H1 (cell line): ENCODE data around the gene ABI1. TPM values are rescaled to one million over a fixed set of nuclear protein-coding genes. Genes with fewer than 3 reads are reported as not detected.

ENCODE experiments used
- CTCF ChIA-PET: fragments of 300-600 bp; sonication (Branson Sonifier 250); formaldehyde crosslinking; loops from one replicate; lab custom pipeline; 2021; ENCODE audit not compliant: partially characterized antibody; lab: Charles Lee
- POLR2A ChIA-PET: fragments of 300-600 bp; sonication (Branson Sonifier 250); formaldehyde crosslinking; loops from one replicate; lab custom pipeline; 2021; ENCODE audit warnings: inconsistent platforms; ENCODE audit not compliant: partially characterized antibody; lab: Charles Lee
- DNase-seq, 2 experiments: peaks; one replicate each; pipeline versions ENCODE4 v3.0.0 to v3.0.0-alpha.2; 2010 to 2022; ENCODE audit warnings: low spot score in 2 of 2, low read depth in 1 of 2, mixed read lengths in 1 of 2
- FAIRE-seq: peaks from 2 replicates; lab custom pipeline; 2011; peaks lifted over from hg19 to GRCh38; lab: Jason Lieb, UNC
- H2AFZ ChIP-seq: 2 replicates; pipeline ENCODE4 v1.8.1; 2012; ENCODE audit warnings: low read length, inconsistent platforms
- H2AK5ac ChIP-seq: 2 replicates; pipeline ENCODE4 v1.6.1; 2013; ENCODE audit warnings: low read depth, low read length
- H2BK120ac ChIP-seq: replicated peaks from 2 replicates; pipeline ENCODE3; 2013; ENCODE audit warnings: low read depth, low read length, inconsistent platforms
- H2BK12ac ChIP-seq: 2 replicates; pipeline ENCODE4 v1.6.1; 2013; ENCODE audit warnings: low read depth, low read length
- H2BK15ac ChIP-seq: 2 replicates; pipeline ENCODE4 v1.6.1; 2013; ENCODE audit warnings: low read length
- H2BK20ac ChIP-seq: 2 replicates; pipeline ENCODE4 v1.6.1; 2013; ENCODE audit warnings: low read length
- H2BK5ac ChIP-seq: 2 replicates; pipeline ENCODE4 v1.6.1; 2013; ENCODE audit warnings: low read depth, low read length
- H3K14ac ChIP-seq: 2 replicates; pipeline ENCODE4 v1.6.1; 2013; ENCODE audit warnings: inconsistent platforms; ENCODE audit not compliant: insufficient read length
- H3K18ac ChIP-seq: 2 replicates; pipeline ENCODE4 v1.6.1; 2013; ENCODE audit warnings: low read length; ENCODE audit errors: extremely low read depth
- H3K23ac ChIP-seq: 2 replicates; pipeline ENCODE4 v1.6.1; 2013; ENCODE audit warnings: inconsistent platforms; ENCODE audit not compliant: insufficient read length
- H3K23me2 ChIP-seq: 2 replicates; pipeline ENCODE4 v1.6.1; 2013; ENCODE audit warnings: low read depth, low read length
- H3K27ac ChIP-seq: 2 replicates; pipeline ENCODE4 v1.6.1; 2011; ENCODE audit warnings: low read depth, low read length, inconsistent platforms
- H3K27me3 ChIP-seq, 4 experiments: replicated peaks in 1 of 4; 1 replicate in 1 of 4; 2 replicates in 3 of 4; pipeline versions ENCODE4 v1.6.1 to v1.8.1; 2011 to 2013; ENCODE audit warnings: low read length in 3 of 4, mild to moderate bottlenecking in 3 of 4, inconsistent platforms in 2 of 4, mixed read lengths in 2 of 4, moderate library complexity in 1 of 4; ENCODE audit not compliant: control insufficient read depth in 3 of 4, insufficient read depth in 3 of 4; ENCODE audit errors: extremely low read depth in 1 of 4
- H3K36me3 ChIP-seq, 4 experiments: 2 replicates each; pipeline versions ENCODE4 v1.6.1 to v1.8.1; 2011 to 2013; ENCODE audit warnings: mild to moderate bottlenecking in 4 of 4, low read length in 3 of 4, moderate library complexity in 2 of 4, control low read depth in 1 of 4, inconsistent platforms in 1 of 4; ENCODE audit not compliant: insufficient read depth in 4 of 4, control insufficient read depth in 2 of 4
- H3K4ac ChIP-seq: replicated peaks from 2 replicates; pipeline ENCODE3; 2013; ENCODE audit warnings: low read length, low read depth, mixed read lengths, inconsistent platforms; ENCODE audit not compliant: insufficient read length
- H3K4me1 ChIP-seq, 4 experiments: replicated peaks in 1 of 4; 1 replicate in 1 of 4; 2 replicates in 3 of 4; pipeline versions ENCODE4 v1.6.1 to v1.8.1; 2011 to 2013; ENCODE audit warnings: low read length in 3 of 4, inconsistent platforms in 2 of 4, mixed read lengths in 1 of 4; ENCODE audit not compliant: insufficient read depth in 4 of 4, control insufficient read depth in 3 of 4
- H3K4me2 ChIP-seq, 2 experiments: 2 replicates each; pipeline versions ENCODE4 v1.6.1 to v1.8.1; 2011 to 2013; ENCODE audit warnings: low read depth in 2 of 2, low read length in 2 of 2, control low read depth in 1 of 2, inconsistent platforms in 1 of 2, mild to moderate bottlenecking in 1 of 2; ENCODE audit not compliant: insufficient read depth in 1 of 2
- H3K4me3 ChIP-seq, 4 experiments: fragments of 200-600, 300-600 bp in 1 of 4; sonication (generic), shearing (Covaris generic), sonication (Bioruptor Twin) in 1 of 4; 2 replicates each; pipeline versions ENCODE4 v1.5.1 to v1.8.1; 2011 to 2016; ENCODE audit warnings: low read length in 4 of 4, low read depth in 3 of 4, control low read depth in 2 of 4, inconsistent platforms in 2 of 4, mild to moderate bottlenecking in 2 of 4, mixed read lengths in 1 of 4, moderate library complexity in 1 of 4; ENCODE audit not compliant: insufficient read depth in 2 of 4; ENCODE audit errors: extremely low read depth in 1 of 4
- H3K56ac ChIP-seq: replicated peaks from 2 replicates; pipeline ENCODE3; 2013; ENCODE audit warnings: low read depth, mild to moderate bottlenecking, mixed read lengths, low read length, inconsistent platforms; ENCODE audit not compliant: insufficient read length
- H3K79me1 ChIP-seq: 2 replicates; pipeline ENCODE4 v1.6.1; 2013; ENCODE audit warnings: low read depth, low read length, control low read depth
- H3K79me2 ChIP-seq, 2 experiments: 2 replicates each; pipeline versions ENCODE4 v1.6.1 to v1.8.1; 2012 to 2013; ENCODE audit warnings: low read length in 2 of 2, mild to moderate bottlenecking in 2 of 2, inconsistent platforms in 1 of 2; ENCODE audit not compliant: insufficient read depth in 2 of 2, control insufficient read depth in 1 of 2
- H3K9ac ChIP-seq, 4 experiments: replicated peaks in 1 of 4; 1 replicate in 1 of 4; 2 replicates in 3 of 4; pipeline versions ENCODE4 v1.6.1 to v1.8.1; 2011 to 2013; ENCODE audit warnings: low read depth in 3 of 4, low read length in 3 of 4, control low read depth in 2 of 4, mild to moderate bottlenecking in 2 of 4, moderate library complexity in 2 of 4, inconsistent platforms in 1 of 4; ENCODE audit errors: extremely low read depth in 1 of 4
- H3K9me3 ChIP-seq, 2 experiments: 2 replicates each; pipeline versions ENCODE4 v1.6.1 to v1.8.1; 2012 to 2013; ENCODE audit warnings: mild to moderate bottlenecking in 2 of 2, moderate library complexity in 2 of 2, control low read depth in 1 of 2, inconsistent platforms in 1 of 2, low read depth in 1 of 2, low read length in 1 of 2, mixed read lengths in 1 of 2; ENCODE audit not compliant: insufficient read depth in 2 of 2
- H4K20me1 ChIP-seq, 2 experiments: replicated peaks in 1 of 2; 2 replicates each; pipeline versions ENCODE3 to v1.8.1; 2011 to 2013; ENCODE audit warnings: inconsistent platforms in 2 of 2, low read length in 2 of 2, mild to moderate bottlenecking in 1 of 2; ENCODE audit not compliant: insufficient read depth in 2 of 2, control insufficient read depth in 1 of 2
- H4K5ac ChIP-seq: 2 replicates; pipeline ENCODE4 v1.6.1; 2013; ENCODE audit warnings: low read length, low read depth, mixed read lengths, inconsistent platforms; ENCODE audit not compliant: insufficient read length
- H4K8ac ChIP-seq: 2 replicates; pipeline ENCODE4 v1.8.0; 2013; ENCODE audit warnings: mild to moderate bottlenecking, moderate library complexity, low read length, inconsistent platforms; ENCODE audit not compliant: insufficient read depth; ENCODE audit errors: extremely low read depth
- H4K91ac ChIP-seq: replicated peaks from 2 replicates; pipeline ENCODE3; 2013; ENCODE audit warnings: low read length, mixed read lengths, inconsistent platforms; ENCODE audit not compliant: insufficient read length
- BCL11A ChIP-seq, 2 experiments: IDR thresholded peaks; one replicate each; pipeline ENCODE4 v1.6.1; 2011; ENCODE audit warnings: low read depth in 2 of 2, low read length in 2 of 2, mild to moderate bottlenecking in 2 of 2
- CHD1 ChIP-seq: IDR thresholded peaks from 2 replicates; pipeline ENCODE4 v1.6.1; 2012; ENCODE audit warnings: low read depth, low read length, improper control_type of control experiment
- FOSL1 ChIP-seq: IDR thresholded peaks from 2 replicates; pipeline ENCODE4 v1.6.1; 2011; ENCODE audit warnings: mild to moderate bottlenecking, low read depth, low read length, moderate library complexity; ENCODE audit not compliant: insufficient read depth
- MAFK ChIP-seq: IDR thresholded peaks from 2 replicates; pipeline ENCODE4 v1.6.1; 2012; ENCODE audit warnings: low read depth, mild to moderate bottlenecking, improper control_type of control experiment, low read length
- NRF1 ChIP-seq: IDR thresholded peaks from 2 replicates; pipeline ENCODE4 v1.6.1; 2011; ENCODE audit warnings: mild to moderate bottlenecking, low read depth, low read length, improper control_type of control experiment
- RAD21 ChIP-seq, 2 experiments: IDR thresholded peaks in 1 of 2; conservative IDR thresholded peaks in 1 of 2; 2 replicates each; pipeline ENCODE4 v1.6.1; 2011; ENCODE audit warnings: low read depth in 2 of 2, low read length in 2 of 2, improper control_type of control experiment in 1 of 2, inconsistent platforms in 1 of 2, mild to moderate bottlenecking in 1 of 2, moderate library complexity in 1 of 2
- RFX5 ChIP-seq: IDR thresholded peaks from 2 replicates; pipeline ENCODE4 v1.6.1; 2011; ENCODE audit warnings: low read depth, low read length, improper control_type of control experiment, borderline replicate concordance
- SP4 ChIP-seq: IDR thresholded peaks from 2 replicates; pipeline ENCODE4 v1.6.1; 2012; ENCODE audit warnings: low read length, inconsistent platforms
- TCF12 ChIP-seq: IDR thresholded peaks from 2 replicates; pipeline ENCODE4 v1.6.1; 2011; ENCODE audit warnings: low read depth, mild to moderate bottlenecking, low read length
- ZNF274 ChIP-seq: IDR thresholded peaks from 2 replicates; pipeline ENCODE4 v1.7.0; 2012; ENCODE audit warnings: low read length, borderline replicate concordance; ENCODE audit errors: extremely low read depth
- whole genome bisulfite sequencing, 2 experiments: shearing (Covaris generic) in 1 of 2; methylation state at CpG; one replicate each; pipeline versions ENCODE4 v1.1.6 to v1.1.7; 2013 to 2015; ENCODE audit warnings: low lambda C conversion rate in 2 of 2, mixed read lengths in 2 of 2, inconsistent platforms in 1 of 2, low coverage in 1 of 2, missing lambda C conversion rate in 1 of 2; ENCODE audit not compliant: insufficient replicate concordance in 2 of 2, insufficient coverage in 1 of 2, insufficient read length in 1 of 2; ENCODE audit errors: extremely low coverage in 1 of 2, missing lambda C conversion rate in 1 of 2; 5-methylcytosine and 5-hydroxymethylcytosine counted together
- polyA plus RNA-seq, 7 experiments: library from polyadenylated mRNA; depleted of rRNA in 3 of 7; stranded (reverse) in 5 of 7; unstranded in 2 of 7; fragments of >200 nt in 5 of 7; fragments of 200-250 nt in 2 of 7; gene quantifications; 1 replicate in 5 of 7; 2 replicates in 1 of 7; 4 replicates in 1 of 7; pipeline versions ENCODE4 v1.2.1 to v1.2.3, GENCODE V29; 2011 to 2013; ENCODE audit warnings: missing spikeins in 2 of 7, mixed read lengths in 2 of 7
- total RNA-seq: library from RNA; stranded (reverse); fragmentation: NEBNext Ultra II Directional; extraction: Animal tissue kit (Norgen Biotek cat#: 25700); gene quantifications from 2 replicates; pipeline ENCODE4 v1.2.1, GENCODE V29; 2021
- TF ChIP-seq, protein P1 (sequence below), 3 experiments: IDR thresholded peaks; 1 replicate in 2 of 3; 2 replicates in 1 of 3; pipeline versions ENCODE4 v1.5.1 to v1.6.1; 2011; ENCODE audit warnings: low read length in 3 of 3, mild to moderate bottlenecking in 3 of 3, inconsistent platforms in 2 of 3, low read depth in 1 of 3, moderate library complexity in 1 of 3; ENCODE audit not compliant: insufficient read depth in 1 of 3; ENCODE audit errors: control extremely low read depth in 1 of 3

ABI1 gene
- total and polyA plus RNA-seq, 2 of the 8 experiments (the other 6 are each of a cell fraction or from before 2014, with no cell fraction given) = 35.4 to 37.0 TPM

DNA sequence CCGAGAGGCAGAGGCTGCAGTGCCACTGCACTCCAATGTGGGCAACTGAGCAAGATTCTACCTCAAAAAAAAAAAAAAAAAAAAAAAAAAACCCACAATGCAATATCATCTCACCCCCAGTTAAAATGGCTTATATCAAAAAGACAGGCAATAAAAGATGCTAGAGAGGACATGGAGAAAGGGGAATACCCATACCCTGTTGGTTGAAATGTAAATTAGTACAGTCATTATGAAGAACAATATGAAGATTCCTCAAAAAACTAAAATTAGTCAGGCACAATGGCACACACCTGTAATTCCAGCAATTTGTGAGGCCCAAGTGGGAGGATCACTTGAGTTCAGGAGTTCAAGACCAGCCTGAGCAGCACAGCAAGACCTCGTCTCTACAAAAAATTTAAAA, 25.7 kb downstream of the ABI1 start:
- FAIRE-seq (no peak), DNase-seq (no peak)
- H3K27me3 ChIP-seq = no peaks in the 10 kb centered on the region
- H3K9me3 ChIP-seq = no peaks in the 10 kb centered on the region
- H2BK15ac ChIP-seq = no peak overlapping the region
- no peak overlapping the region for H2BK12ac ChIP-seq
- H3K27ac ChIP-seq = no peak overlapping the region
- H3K4me1 ChIP-seq = peaks cover 0 to 2% (median 1%) of the 10 kb centered on the region in 4 experiments; a peak in 2 of 7 replicates
- H3K79me2 ChIP-seq = peaks cover 0 to 83% of the 10 kb centered on the region in 2 experiments; a peak in 3 of 4 replicates
- no peak overlapping the region for H2BK120ac ChIP-seq
- ChIA-PET CTCF (interaction anchor here (0.6 kb wide), 1 partner anchor 349 kb away, joined by 3 read pairs; no protein-coding TSS in a partner anchor), POLR2A (no interaction called here)
- no peak overlapping the region for H2BK5ac ChIP-seq
- H3K79me1 ChIP-seq = no peaks in the 10 kb centered on the region
- H4K5ac ChIP-seq = no peak overlapping the region
- H3K36me3 ChIP-seq = no peaks in the 10 kb centered on the region
- H3K4me2 ChIP-seq = no peak overlapping the region
- H3K4ac ChIP-seq = no peak overlapping the region
- H3K56ac ChIP-seq = no peak overlapping the region
- H3K23ac ChIP-seq = no peak overlapping the region
- 100% methylated on average over 2 of the region's 2 CpGs; no CpG with 5 or more reads in 1 of the 2 experiments for WGBS, 2 experiments
- no peak overlapping the region for H2AK5ac ChIP-seq
- H3K9ac ChIP-seq = no peak overlapping the region
- H4K8ac ChIP-seq = no peak overlapping the region
- no peak overlapping the region for H3K14ac ChIP-seq
- H2BK20ac ChIP-seq = no peak overlapping the region
- no peak overlapping the region for H3K18ac ChIP-seq
- TF ChIP-seq BCL11A (IDR thresholded peaks at IDR 0.05; ENCODE audit: low read depth in 2 of 2, low read length in 2 of 2) (no peak), MAFK (no peak), CHD1 (no peak), RAD21 (IDR thresholded peaks at IDR 0.05 in 1 of 2, conservative IDR thresholded peaks at IDR 0.05 in 1 of 2; ENCODE audit: low read depth in 2 of 2, low read length in 2 of 2) (no peak), RFX5 (no peak), SP4 (no peak), ZNF274 (no peak), TCF12 (no peak), NRF1 (no peak), FOSL1 (no peak)
- TF ChIP-seq, protein P1, sequence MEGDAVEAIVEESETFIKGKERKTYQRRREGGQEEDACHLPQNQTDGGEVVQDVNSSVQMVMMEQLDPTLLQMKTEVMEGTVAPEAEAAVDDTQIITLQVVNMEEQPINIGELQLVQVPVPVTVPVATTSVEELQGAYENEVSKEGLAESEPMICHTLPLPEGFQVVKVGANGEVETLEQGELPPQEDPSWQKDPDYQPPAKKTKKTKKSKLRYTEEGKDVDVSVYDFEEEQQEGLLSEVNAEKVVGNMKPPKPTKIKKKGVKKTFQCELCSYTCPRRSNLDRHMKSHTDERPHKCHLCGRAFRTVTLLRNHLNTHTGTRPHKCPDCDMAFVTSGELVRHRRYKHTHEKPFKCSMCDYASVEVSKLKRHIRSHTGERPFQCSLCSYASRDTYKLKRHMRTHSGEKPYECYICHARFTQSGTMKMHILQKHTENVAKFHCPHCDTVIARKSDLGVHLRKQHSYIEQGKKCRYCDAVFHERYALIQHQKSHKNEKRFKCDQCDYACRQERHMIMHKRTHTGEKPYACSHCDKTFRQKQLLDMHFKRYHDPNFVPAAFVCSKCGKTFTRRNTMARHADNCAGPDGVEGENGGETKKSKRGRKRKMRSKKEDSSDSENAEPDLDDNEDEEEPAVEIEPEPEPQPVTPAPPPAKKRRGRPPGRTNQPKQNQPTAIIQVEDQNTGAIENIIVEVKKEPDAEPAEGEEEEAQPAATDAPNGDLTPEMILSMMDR (IDR thresholded peaks at IDR 0.05; ENCODE audit: control extremely low read depth in 1 of 3, insufficient read depth in 1 of 3, low read depth in 1 of 3, low read length in 3 of 3) = no peak
- H2AFZ ChIP-seq = no peak overlapping the region
- no peaks in the 10 kb centered on the region for H3K23me2 ChIP-seq
- peaks cover 0 to 4% of the 10 kb centered on the region in 2 experiments for H4K20me1 ChIP-seq
- H4K91ac ChIP-seq = no peak overlapping the region
- no peak overlapping the region for H3K4me3 ChIP-seq
